Activated CD4-positive, alpha-beta T cell treated with anti-CD3 and anti-CD28 coated beads, Interleukin-2, amount 50 U/mL, for 24 hours (primary cell): ENCODE data around the gene VWF.

Source experiments
- DNase-seq, 2 donors: peaks; one replicate each; pipeline ENCODE4 v3.0.0-alpha.2; 2020; ENCODE audit warnings: low read depth in 1 of 2, low spot score in 1 of 2

The VWF gene

DNA sequence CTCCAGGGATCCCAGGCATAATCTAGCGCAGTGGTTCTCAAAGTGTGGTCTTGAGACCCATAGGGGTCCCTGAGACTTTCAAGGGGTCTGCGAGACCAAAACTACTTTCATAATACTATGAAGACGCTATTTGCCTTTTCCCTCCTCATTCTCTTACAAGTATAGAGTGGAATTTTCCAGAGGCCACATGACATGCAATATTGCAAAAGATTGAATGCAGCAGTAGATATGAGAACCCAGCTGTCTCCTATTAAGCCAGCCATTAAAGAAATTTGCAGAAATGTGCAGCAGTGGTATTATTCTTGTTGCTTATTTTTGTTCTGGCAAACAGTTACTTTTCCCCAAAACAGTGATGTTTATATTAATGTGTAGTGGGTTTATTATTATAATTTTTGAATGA, 62.8 kb downstream of the VWF start:
- DNase-seq: no peak

DNA sequence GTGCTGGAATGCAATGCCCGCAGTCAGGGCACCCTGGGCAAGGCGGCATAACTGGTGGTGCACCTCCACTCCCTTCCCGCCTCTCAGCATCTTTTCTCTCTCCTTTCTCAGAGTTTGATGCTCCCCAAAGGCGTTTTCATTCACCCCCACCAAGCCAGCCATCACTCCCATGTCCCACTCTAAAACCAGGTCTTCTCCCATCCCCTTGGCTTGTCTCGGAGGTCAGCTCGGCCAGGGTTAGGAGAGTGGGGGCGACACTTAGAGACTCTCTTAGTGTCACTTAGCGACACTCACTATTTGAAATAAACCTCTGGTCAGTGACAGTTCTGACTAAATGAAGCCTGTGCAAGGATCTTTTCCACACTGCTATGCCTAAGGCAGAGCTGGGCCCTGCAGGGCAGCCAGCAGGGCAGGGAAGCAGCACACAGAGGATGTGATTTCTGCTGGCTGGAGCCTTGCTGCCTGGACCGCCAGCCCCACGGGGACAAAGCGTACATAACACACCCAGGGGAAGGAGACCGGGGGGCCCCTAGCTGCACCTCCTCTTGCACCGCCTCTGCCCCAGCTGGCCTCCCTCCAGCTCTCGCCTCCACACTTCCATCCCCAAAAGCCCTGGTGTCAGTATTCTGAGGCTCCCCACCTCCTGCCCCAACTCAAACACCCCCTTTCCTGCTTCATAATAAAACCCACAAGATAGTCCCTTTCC, 64.5 kb downstream of the VWF start:
- no peak for DNase-seq

DNA sequence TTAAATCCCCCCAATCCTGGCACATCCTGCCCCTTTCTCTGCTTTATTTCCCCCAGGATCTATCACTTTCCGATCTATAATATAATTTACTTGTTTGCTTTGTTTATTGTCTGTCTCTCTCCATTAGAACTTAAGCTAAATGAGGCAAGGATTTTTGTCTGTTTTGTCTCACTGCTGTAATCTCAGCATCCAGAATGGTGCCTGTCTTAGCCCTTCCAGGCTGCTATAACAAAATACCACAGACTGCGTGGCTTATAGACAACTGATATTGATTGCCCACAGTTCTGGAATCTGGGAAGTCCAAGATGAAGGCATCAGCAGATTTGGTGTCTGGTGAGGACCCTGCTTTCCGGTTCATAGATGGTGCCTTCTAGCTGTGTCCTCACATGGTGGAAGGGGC, 65.2 kb downstream of the VWF start:
- DNase-seq: no peak

DNA sequence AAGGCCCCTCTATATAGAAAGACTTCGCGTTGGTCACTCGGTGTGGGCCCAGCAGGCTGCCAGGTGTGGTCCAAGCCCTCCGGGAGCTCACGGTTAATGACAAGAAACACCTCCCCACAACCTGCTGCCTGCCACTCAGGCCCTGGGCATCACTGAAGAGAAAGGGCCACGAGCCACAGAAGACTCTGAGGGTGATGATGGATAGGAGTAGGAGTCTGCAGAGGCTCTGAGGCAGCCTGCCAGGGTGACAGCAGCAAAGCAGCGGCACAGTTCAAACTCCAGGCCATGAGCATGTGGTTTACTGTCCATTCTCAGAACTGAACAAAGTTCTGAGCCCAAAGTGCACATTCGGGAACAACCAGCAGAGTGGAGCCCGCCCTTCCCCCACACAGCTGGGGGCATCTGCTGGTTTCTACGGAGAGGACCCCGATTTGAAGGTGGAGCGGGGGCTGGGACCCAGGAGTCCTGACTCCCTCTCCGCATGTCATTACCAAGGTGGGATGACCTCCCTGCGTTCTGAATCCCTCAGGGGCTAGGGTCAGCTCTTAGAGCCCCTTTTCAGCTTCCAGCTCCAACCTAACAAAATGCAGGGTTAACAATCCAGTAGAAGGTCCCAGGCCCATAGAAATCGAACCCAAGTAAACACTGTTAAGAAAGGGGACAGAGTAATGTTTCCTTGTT, 65.8 kb downstream of the VWF start:
- DNase-seq: no peak

DNA sequence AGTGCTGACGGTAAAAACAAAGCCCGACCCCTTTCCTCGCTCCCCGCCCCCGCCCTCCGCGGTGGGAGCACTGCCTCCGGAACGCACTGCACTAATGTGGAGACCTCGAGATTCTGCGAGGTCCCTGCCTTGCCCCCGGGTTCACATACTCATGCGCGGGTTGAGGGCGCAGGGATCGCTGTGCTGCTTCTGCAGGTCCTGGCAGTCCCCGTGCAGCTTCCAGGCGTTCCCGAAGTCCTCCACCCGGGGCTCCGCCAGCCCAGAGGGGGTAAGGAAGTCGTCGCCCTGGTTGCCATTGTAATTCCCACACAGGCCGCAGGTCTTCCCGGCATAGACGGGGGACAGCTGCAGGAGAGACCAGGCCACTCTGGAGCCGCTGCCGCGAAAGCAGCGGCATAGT, 66.8 kb downstream of the VWF start:
- DNase-seq: no peak

DNA sequence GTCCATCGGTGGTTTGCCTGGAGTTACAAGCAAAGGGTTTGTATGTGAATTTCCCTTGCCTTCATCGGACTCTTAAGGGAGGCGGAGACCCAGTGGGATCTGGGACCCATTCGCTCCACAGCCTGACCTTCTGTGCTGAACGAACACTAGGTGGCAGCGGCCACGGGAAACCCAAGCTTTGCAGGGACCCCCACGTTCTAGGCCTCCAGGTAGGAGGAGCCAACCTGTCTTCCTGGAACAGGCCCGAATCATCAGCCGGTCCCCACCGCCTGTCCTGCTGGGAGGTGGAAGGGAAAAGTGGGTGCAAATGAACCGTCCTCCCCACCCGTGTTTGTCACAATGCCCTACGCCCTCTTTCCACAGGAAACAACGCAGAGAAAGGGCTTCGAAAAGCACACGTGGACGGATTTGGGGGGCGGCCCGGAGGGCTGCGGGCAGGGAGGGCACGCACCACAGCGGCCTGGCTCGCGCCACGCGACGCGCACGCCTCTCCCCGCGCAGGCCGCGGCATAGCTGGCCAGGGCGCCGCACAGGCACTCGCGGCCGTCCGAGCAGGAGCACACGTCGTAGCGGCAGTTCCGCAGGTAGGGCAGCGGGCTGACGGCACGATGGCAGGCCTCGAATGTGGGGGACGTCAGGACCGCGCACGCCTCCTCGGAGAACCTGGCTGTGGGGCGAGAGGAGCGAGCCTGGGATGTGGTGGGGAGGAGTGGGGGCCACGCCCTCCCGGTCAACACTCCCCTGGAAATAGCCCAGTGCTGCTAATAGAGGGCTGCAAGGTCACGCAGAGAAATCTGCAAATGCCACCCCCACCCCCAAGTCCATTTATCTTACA, 67.8 kb downstream of the VWF start:
- DNase-seq: no peak

DNA sequence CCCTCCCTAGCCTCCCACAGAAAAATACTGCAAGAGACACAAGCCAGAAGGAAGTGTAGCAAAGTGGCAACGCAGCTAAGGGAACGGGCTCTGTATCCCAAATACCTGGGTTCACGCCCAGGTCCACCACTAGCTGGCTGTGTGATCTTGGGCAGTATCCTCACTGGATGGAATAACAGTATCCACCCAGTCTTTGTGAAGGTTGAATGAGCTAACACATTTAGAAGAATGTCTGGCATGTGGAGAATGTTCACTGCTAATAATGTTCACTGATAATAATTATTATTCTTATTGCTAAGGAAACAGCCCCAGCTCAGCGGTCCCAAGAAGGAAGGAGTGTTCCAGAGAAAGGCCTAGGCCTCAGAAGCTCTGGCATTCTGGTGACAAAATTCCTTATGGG, 70.9 kb downstream of the VWF start:
- no peak for DNase-seq

GRCh38 chr12:6052940-6053329, 71.5 kb downstream of the VWF start:
- DNase-seq: no peak

DNA sequence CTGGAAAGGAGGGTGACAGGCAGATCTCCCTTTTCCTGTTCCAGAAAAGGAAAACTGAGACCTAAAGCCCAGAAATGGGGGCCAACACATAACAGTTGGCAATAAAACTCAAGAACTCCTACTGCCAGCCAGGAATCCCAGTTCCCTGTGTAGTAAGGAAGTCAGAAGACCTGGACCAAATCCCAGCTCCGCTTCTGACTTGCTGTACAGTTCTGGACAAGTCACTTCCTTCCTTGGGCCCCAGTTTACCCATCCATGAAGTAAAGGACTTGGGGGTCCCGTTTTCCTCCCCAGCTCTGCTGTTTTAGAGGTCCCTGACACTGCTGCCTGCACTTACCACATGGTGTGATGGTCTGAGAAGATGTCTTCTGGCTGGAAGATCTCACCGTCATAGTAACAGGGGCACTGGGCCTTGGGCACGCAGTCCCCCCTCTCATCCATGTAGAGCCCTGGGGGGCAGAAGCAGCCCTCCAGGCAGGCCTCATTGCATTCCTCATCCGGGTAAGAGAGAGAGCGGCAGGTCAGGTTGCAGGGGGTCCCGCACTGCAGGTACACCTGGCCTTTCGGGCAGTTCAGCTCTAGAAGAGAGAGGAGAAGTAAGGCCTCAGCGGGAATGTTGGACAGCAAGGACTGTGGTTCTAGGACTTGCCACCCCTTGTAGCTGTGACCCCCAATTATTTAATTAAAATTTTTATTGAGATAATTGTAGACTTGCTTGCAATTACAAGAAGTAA, 72.1 kb downstream of the VWF start:
- no peak for DNase-seq

- no peak for DNase-seq
Measured at GRCh38 chr12:6049992-6050391, 74.5 kb downstream of the VWF start.

DNA sequence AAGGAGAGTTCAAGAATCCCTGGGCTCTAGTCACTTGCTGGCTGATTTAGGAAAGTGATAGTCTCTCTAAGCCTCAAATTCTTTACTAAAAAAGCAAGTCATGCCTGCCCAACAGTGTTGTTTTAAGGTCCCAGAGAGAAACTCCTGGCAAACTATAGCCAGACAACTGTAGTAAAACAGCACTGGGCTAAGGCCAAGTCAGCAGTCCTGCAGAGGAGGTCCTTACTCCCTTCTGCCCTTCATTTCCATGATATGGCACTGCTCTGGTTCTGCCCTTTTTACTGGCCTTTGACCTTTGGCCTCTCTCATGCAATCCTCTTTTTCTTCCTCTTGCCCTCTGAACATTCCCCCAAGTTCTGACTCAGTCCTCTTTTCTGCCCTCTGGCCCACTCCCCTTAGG, 74.9 kb downstream of the VWF start:
- DNase-seq: no peak

GRCh38 chr12:6047249-6048237, 76.9 kb downstream of the VWF start:
- no peak for DNase-seq

- no peak for DNase-seq
Measured at GRCh38 chr12:6046511-6047180, 77.8 kb downstream of the VWF start.

GRCh38 chr12:6045438-6045837, 79.0 kb downstream of the VWF start:
- no peak for DNase-seq

GRCh38 chr12:6044082-6044481, 80.4 kb downstream of the VWF start:
- no peak for DNase-seq

- no peak for DNase-seq
Measured at GRCh38 chr12:6042446-6042845, 82.0 kb downstream of the VWF start.

DNA sequence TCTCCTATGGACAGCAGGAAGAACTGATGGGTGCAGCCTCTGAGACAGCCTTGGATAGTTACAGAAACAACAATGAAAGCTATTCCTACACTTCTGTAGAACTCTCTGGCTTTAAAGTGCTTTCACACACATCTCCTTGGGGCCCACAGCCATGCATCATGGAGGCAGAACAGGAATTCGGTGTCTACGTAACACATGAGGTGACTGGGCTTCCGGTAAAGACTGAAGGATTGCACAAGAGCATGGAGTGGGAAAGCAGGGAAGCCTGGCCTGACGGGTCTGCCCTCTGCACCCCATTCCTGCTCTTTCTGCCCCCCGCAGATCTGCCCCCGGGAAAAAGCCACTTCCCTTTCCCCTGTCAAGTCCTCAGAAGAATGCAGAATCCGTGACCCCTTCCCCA, 82.6 kb downstream of the VWF start:
- DNase-seq: no peak

GRCh38 chr12:6040815-6041214, 83.7 kb downstream of the VWF start:
- no peak for DNase-seq

DNA sequence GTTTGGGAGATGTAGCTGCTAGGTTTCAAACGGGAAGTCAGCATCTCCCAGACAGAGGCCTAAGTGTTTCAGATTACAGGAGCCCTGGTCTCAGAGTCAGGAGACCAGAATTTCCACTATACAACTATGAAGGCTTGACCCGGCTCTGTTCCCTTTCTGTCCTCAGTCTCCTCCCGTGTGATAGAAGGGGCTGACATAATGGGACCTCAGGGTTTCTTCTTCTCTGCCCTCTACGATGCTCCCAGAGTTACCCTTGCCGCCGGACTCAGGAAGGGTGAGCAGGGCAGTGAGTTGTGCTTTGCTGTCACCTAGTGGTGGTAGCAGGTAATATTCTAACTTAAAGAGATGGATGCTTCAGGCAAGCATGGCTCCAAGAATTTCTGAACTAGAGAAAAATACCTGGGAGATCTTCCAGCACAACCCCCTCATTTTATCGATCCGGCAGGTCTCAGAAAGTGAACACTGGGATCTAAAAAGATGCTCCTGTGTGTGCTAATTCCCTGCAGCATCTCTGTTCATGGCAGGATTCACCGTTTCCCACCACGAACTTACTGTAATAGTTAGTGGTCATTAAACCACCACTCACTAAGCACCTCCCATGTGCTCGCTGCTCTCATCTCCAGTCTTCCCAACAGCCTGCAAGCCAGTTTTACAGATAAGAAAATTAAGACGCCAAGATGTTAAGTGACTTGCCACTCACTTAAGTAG, 84.4 kb downstream of the VWF start:
- peak; percentile 15 to 42 for DNase-seq
